Activated effector memory CD4-positive, alpha-beta T cell treated with anti-CD3 and anti-CD28 coated beads, Interleukin-2, amount 50 U/mL, for 16 hours (primary cell): ENCODE data around the gene PPBP.

Source experiments
- DNase-seq: peaks from one replicate; pipeline ENCODE4 v3.0.0-alpha.2; 2020

Gene PPBP

DNA sequence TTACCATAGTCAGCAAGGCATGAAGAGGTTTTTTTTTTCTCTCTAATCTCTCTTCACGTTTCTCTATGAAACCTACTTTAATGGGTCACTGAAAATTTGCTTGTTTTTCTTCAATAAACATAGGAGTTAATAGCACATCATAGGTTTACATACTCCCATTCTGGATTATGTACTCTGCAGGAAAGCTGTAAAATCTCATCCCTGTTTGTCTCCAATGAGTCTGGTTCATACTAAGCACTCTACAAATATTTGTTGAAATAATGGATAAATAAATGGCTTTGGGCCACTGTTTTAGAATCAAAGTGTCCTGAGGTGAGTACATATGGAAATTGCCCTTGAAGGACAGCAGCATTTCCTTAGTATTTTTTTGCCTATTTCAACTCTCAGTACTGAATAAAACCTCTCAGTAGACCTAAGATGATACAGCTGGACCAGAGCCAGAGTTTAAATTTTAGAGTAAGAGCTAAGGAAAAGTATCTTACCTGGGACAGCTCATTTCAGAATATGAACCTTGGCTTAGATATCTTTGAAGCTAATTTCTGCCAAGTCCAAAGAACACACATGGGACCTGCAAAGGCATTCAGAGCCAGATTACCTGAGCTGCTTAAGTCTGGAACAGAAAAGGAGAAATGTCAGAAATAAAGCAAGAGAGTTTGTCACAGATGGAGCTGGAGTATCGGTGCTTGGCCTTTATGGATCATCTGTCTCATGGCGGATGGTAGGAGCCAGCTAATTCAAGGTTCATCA lies 40.6 kb downstream of the PPBP start:
- no peak for DNase-seq

DNA sequence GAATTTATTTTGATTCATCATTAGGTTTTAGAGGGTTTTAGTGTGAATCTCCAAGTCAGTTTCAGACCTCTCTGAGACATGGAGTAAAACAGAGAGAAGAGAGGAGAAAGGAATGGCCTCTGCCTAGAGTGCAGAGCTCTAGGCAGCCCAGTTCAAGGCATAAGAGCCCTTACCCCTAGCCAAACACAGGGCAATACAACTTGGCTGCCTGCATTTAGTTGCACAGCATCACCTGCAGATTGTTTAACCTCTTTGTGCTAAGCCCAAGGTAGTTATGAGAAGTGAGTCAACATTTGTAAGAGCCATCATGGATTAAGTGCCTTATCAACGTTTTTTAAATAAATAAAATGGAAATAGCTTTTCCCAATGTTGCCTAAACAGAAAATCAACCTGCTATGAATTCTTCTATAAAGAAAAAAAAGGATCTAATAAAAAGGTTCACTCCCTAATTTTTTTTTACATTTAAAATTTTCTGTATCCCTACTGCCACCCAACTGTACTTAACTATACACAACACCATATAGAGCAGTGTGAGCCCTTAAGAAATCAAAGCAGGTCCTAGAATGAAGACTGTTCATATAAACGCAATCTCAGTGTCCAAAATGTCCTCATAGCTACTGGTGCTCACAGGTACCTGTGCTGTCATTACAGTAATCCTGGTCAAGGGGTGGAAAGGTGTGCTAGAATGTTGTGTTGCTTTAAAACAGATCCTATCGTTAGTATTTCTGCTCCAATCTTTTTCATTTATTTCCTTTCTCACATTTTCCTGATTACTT lies 42.1 kb downstream of the PPBP start:
- no peak for DNase-seq

DNA sequence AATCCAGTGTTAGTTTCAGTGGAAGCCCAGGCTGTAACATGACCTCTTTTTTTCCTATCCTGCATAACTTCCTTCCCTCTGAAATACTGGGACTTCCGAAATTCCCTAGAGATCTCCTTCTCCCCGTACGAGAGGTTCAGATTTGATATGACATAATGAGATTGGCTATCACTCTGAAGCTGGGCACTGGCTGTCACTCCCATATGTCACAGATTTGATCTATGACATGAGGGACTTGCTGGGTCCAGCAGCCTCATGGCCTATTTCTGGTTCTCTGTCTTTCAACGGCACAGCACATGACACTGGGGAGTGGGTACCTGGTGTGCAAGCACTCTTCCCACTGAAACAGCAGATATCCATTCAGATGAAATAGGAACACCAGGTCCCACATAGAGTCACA lies 42.9 kb downstream of the PPBP start:
- no peak for DNase-seq

DNA sequence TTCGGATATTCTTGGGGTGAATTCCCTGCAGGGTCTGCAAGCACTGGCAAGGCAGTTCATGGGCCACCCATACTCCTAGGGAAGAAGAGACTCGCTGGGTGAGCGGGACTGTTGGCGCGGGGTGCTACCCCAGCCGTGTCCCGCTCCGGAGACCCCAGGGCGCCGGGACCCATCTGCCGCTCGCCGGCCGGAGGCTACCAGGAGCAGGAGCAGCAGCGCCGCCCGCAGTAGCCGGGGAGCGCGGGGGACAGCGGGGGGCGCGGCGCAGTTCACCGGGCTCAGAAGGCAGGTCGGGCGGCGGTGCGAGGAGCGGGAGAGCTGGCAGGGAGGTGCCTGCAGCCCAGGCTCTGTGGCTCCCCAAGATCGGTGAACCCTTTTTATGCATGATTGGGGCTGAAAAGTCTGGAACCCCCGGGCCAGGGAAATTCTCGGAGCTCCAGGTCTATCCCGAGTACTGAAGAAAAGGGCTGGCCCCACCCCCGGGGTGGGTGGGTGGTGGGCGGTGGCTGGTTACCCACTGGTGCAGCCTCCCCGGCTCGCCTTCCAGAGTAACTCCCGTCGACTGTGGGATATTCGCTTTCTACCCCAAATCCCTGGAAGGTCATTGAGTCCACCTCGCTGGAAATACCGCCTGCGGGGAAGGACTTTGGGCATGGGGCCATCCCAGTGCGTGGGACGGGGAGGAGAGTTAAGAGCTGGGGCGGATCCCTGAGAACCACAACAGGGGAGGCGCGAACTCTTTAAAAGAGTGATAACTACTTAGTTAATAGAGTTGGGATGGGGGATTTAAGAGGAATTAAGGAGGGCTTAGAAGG lies 43.7 kb downstream of the PPBP start:
- no peak for DNase-seq

DNA sequence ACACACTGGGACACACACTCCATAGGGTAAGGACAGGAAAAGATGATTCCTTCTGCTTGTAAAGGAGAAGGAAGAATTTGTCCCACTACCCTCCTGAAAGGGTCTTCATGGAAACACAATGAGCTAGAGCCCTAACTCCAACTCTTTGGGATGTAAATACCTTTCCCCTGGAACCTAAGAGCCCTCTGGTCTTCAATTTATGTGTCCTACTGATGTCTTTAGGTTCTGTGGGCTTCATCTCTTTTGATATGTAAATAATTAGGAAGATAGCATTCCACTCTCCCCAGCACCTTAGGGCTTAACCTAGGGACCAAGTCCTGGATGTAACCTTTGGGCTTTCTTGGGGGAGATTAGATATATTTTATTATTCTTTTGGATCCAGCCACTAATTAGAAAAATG lies 44.4 kb downstream of the PPBP start:
- DNase-seq, result no peak

DNA sequence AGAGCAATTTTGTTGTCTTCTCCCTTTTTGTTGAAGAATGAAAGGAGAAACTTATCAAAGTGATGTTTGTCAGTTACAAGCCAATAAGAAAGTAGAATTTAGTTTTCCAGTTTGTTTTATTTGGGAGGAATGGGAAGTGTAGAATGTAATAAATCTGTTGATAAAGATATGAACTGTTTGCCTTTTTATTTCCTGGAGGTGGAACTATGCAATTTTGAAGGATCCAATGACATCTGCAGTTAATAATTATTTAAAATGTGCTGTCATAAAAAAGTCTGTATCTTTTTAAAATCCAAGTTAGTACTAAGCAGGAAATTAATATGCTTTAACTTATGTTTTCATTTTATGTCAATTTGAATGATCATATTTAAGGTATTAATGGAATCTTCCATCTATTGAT lies 51.0 kb downstream of the PPBP start:
- DNase-seq, result no peak
